GM21825 (cell line): Measurements from ENCODE around the gene EML6.

ENCODE experiments used
- ATAC-seq: cut with Tn5 transposase; IDR thresholded peaks from one replicate; pipeline ENCODE4 v1.9.1; 2021; ENCODE audit warnings: mild to moderate bottlenecking, moderate library complexity; ENCODE audit not compliant: unreplicated experiment

EML6 gene

GRCh38 chr2:54936766-54937165, 213.3 kb downstream of the EML6 start:
- ATAC-seq, result no peak

- no peak for ATAC-seq
Observed at GRCh38 chr2:54939446-54940118, 216.1 kb downstream of the EML6 start.

- ATAC-seq, result no peak
Observed at GRCh38 chr2:54940723-54941122, 217.3 kb downstream of the EML6 start.

DNA sequence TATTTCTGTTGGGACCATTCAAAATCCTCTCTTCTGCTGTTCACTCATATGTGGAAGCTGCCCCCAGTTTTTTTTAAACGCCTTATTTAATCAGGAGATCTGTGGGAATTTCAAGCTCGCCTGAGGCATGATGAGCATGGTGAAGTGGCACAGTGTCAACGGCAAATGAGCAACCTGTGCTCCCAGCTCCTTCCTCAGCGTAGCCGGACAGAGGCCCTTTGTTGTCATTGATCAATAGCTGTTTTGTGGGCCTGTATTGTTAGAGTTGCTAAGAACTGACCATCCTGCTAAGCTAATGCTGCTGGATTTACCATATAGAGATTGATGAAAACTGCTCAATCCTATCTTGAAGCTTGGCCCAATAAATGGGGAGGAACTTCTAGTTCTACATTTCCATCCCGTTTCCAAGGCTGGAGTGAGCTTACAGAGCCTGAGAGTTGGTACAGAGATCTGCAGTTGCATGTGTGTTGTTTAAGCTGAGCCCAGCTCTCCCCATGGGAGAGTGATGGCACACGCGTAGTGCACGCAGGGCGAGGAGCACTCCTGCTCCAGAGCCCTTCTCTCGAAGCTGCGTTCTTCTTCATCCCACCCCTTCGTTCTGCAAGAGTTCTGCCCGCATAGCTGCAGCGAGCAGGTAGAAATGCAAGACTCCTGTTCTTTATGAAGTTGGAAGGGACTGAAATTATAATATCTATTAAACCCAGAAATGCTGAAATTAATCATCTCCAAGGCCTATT, 218.0 kb downstream of the EML6 start:
- ATAC-seq, result no peak

DNA sequence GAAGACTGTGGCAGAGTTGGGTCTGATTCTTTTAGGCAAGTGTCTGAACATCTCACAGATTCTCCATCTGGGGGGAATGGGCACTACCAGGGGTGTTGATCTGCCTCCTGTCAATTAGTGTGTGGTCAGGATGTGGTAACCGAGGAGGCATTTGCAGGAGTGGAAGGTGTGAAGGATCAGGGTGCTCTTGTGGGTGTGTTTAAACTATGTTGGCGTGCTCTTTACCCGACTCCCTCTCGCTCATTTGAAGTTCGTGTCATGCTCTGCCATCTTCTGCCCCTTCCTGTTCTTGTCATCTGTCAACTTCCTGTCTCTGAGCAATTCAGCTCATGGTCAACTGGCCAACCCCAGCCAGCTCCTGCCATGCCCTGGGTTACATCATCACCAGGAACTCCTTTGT, 218.9 kb downstream of the EML6 start:
- no peak for ATAC-seq

DNA sequence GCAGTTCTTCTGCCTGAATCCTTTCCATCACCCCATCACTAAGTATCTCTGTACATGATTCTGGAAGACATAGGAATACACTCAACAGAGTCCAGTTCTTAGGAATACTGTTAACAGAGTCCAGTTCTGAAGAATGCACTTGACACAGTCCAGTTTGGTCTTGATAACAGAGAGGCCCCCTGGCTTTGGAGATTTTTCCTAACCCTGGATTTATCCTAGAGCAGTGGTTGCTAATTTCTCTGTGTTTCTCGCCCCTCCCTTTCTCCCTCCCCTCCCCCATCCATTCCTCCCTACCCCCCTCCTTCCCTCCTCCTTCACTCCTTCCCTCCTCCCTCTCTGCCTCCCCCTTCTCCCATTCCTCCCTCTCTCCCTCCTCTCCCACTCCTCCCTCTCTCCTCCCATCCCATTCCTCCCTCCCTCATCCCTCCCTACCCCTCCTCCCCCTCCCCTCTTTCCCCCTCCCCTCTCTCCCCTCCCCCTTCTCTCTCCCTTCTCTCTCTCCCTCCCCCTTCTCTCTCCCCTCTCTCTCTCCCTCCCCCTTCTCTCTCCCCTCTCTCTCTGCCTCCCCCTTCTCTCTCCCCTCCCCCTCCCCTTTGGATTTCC, 221.4 kb downstream of the EML6 start:
- ATAC-seq, result no peak

- ATAC-seq, result no peak
Observed at GRCh38 chr2:54945391-54946219, 222.1 kb downstream of the EML6 start.

DNA sequence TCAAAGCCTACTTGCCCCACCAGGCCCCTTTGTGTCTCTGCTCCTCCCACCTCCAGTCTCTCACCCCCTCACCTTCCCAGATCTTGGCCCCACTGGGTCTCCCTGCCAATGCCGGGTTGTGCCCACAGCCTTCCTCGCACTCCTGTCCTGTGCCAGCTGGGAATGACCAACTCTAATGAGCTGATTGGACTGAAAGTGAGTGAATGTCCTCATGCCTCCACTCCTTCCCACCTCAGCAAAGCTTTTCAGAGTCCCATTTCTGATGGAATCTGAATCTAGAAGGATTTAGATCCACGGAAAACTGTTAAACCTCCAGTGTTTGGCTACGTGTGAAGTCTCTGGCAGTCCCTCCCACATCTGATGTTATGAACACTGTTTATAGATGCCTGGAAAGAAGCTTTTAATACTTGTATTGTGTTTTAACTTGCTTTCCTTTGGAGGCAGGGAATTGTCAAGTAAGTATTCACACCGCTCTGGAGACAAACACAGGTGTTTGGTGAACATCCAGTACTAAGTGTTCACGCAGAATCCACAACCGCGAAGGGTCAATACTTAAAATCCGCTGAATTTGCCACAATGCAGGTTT, 222.9 kb downstream of the EML6 start:
- no peak for ATAC-seq

- no peak for ATAC-seq
Observed at GRCh38 chr2:54947136-54947535, 223.7 kb downstream of the EML6 start.

DNA sequence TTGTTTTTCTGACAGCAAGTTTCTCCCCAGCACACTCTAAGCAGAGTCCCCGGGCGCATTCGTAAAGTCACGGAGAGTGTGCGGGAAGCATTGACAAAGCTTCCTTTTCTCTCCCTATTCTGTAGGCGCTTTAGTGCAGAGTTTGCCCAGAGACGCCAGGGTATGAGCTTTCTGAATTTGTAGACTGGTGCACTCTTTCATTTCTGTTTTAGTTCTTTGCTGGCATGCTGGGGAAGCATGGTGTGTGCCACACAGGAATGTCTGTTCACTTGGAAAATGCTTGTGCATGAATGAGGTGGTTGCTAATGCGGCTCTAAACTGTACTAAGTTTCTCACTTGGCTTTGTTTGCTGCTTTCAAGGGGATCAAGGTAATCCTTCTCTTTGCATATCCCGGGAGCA, 224.2 kb downstream of the EML6 start:
- ATAC-seq, result no peak

- ATAC-seq, result no peak
Observed at GRCh38 chr2:54948120-54948519, 224.7 kb downstream of the EML6 start.

DNA sequence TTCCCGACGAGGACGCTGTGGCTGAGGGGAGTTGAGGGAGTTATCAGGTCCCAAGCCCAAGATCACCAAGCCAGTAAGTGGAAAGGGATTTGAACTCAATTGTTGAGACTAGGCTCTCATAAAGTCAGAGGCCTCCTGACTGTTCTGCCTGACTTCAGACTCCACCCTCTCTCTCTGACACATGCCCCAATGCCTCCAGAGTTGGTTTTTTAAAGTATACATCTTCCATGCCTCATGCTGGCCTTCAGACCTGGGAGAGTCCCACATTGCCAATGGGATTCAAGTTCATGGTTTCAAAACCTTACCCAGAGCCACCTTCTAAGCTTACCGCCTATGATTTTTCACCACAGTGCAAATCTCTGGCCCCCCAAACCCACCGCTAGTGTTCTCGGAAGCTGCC, 226.0 kb downstream of the EML6 start:
- no peak for ATAC-seq

- no peak for ATAC-seq
Observed at GRCh38 chr2:54950811-54951210, 227.3 kb downstream of the EML6 start.

- ATAC-seq, result no peak
Observed at GRCh38 chr2:54952425-54952824, 229.0 kb downstream of the EML6 start.

GRCh38 chr2:54952978-54953456, 229.6 kb downstream of the EML6 start:
- no peak for ATAC-seq

- ATAC-seq, result no peak
Observed at GRCh38 chr2:54954158-54954557, 230.7 kb downstream of the EML6 start.

- ATAC-seq, result no peak
Observed at GRCh38 chr2:54954705-54955357, 231.4 kb downstream of the EML6 start.

DNA sequence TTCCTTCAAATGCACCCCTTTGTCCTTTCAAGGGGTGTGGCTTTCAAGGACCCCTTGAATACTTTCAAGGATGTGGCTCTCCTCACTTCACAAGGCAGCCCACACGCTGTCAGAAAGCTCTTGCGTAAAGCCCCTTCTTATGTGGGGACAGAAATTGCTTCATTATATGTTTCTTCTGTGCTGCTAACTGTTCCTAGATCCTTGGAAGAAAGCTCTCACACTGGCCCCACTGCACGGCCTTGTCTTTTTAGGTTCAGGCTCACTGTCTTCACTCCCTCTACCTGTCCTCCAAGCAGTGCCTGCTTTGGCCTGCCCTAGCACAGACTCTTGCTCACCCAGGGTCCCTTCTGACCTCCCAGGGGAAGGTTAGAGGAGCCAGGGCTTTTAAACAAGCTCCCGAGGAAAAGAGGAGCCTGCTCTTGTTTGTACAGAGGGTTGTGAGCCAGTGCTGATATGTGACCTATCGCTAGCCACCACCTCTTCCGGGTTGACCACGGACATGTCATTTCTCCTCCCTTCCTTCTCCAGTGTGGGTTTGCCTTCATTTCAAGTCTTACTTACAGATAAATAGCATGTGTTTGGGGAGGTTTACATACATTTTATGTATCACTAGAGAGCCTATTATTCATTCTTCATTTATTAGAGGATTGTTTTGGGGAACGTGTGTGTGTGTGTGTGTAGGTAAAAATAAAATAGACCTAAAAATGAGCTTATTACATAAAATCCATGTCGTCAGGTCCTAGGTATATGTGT, 232.1 kb downstream of the EML6 start:
- ATAC-seq, result no peak

- ATAC-seq, result no peak
Observed at GRCh38 chr2:54956111-54956627, 232.7 kb downstream of the EML6 start.
